GM18858 (cell line): ENCODE measurements around the gene CTNND2.
"Not testable (repeated sequence)": the region's sequence is repeated elsewhere in the genome, so short reads cannot be mapped to it uniquely, and the experiment has no call there.

Experiments
- ATAC-seq: cut with Tn5 transposase; IDR thresholded peaks from one replicate; pipeline ENCODE4 v1.9.1; 2021; ENCODE audit not compliant: unreplicated experiment

Gene CTNND2

DNA sequence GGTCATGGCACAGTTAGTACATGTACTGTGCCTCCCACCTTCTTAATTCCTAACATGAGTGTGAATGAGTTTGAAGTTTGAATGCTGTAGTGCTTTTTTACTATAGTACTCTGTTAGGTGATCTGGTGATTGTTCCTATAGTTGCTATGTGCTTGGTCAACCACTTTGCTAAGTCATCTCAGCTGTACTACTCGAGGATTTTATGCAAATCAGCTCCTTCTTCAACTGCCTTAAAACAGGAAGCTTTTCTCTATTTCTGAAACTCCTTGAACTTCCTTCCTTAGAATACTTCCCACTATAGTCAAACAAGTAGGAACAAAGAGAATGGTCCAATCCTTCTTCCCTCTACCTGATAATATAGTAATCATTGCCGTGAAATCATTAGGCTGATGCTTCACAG is 219.6 kb downstream of the CTNND2 start:
- no peak for ATAC-seq

DNA sequence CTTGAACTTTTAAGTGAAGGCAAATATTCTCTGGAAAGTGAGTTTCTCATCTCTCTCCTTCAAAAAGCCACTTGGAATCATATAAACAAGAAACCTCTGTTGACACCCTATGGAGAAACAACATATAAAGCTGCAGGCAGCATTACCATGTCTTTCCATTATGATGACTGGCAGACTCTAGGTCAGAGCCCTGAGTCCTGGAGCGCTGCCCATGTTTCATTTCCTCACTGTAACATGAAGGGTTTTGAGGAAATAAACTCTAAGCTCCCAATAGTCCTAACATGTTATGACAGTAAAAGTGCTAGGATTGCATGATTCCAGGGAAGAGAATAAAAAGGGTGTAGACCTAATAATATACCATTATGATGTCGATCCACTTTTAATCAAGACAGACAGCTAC is 220.6 kb downstream of the CTNND2 start:
- ATAC-seq, result no peak

- no peak for ATAC-seq
Observed at GRCh38 chr5:11681796-11682195, 222.4 kb downstream of the CTNND2 start.

- ATAC-seq, result no peak
Observed at GRCh38 chr5:11679676-11680075, 224.6 kb downstream of the CTNND2 start.

DNA sequence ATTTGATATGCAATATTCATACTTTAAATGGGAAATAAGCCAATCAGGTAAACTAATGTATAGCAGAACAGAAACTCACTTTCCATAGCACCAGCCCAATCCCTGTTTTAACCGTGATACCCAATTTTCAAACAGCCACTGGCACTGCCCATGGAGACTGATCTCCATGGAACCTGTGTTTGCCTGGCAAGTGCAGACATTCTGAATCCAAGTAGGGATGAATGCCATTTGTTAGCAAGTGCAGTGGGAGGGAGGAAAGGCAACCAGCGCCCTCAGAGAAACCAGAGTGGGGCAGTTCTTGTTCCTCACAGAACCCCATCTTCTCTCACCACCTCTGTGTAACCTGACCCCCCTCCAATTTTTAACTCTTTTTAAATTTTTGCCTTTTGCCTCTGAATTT is 229.1 kb downstream of the CTNND2 start:
- no peak for ATAC-seq

DNA sequence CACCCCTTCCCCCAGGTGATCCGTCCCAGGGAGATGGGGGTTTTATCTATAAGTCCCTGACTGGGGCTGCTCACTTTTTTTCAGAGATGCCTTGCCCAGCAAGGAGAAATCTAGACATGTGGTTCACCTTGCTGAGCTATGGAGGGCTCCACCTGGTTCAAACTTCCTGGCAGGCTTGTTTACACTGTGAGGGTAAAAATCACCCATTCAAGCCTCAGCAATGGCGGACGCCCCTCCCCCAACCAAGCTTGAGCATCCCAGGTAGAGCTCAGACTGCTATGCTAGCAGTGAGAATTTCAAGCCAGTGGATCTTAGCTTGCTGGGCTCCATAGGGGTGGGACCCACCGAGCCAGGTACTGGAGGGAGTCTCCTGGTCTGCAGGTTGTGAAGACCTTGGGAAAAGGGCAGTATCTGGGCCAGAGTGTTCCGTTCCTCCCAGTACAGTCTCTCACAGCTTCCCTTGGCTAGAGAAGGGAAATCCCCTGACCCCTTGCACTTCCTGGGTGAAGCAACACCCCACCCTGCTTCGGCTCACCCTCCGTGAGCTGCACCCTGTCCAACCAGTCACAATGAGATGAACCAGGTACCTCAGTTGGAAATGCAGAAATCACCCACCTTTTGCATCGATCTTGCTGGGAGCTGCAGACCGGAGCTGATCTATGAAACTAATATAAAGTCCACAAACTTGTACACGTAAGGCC is 231.7 kb downstream of the CTNND2 start:
- no peak for ATAC-seq

DNA sequence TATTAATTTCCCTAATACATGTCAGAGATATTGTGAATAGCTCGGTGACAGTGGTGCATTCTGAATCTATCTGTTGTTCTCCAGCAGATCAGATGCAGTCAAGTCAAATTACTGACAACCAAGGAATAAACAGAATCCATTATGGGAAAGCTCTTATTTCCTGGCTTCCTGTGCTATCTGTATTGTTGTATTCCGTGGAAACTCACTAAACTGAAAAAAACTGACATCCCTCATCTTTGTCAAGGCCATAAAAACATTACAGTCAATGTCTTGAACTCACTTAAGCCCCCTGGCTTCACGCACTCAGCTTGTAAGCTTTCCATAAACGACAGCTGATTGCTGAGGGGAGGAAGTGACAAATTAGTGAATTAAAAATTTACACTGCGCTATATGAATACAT is 245.9 kb downstream of the CTNND2 start:
- ATAC-seq, result no peak

DNA sequence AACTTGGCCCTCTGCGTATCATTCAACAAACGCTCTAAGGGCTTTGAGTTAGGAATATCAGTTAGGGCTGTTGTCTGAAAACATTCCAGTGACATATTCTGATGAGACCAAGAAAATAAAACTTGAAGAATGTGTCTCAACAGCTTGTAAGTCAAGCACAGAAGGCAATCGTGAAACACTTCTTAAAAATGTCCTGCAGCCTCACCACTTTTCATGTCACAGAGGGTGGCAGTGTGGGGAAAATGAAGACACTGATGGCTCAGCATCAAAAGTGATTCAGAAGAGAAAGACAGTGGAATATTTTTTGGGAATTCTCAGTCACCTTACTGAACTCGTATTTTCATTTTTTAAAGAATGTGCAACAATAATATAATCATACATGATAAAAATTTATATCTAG is 247.3 kb downstream of the CTNND2 start:
- ATAC-seq, result no peak

DNA sequence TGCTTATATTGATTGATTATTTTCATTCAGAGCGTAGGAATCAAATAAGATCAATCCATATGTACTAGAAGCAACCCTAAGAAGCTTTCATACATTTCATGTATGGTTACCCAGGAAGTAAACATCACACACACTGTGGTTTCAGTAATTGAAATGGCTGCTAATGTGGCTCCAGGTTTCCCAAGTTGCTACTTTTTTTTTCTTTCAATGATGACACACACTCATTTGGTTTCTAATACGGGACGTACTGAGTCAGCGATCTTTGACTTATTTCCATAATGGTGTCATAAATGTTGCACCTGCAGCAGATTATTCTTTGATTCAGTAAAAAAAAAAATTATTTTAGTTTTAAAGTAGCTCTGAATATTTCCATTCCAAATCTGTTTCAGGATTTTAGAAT is 248.6 kb downstream of the CTNND2 start:
- no peak for ATAC-seq

GRCh38 chr5:11650936-11651335 is 253.3 kb downstream of the CTNND2 start:
- ATAC-seq, result no peak

DNA sequence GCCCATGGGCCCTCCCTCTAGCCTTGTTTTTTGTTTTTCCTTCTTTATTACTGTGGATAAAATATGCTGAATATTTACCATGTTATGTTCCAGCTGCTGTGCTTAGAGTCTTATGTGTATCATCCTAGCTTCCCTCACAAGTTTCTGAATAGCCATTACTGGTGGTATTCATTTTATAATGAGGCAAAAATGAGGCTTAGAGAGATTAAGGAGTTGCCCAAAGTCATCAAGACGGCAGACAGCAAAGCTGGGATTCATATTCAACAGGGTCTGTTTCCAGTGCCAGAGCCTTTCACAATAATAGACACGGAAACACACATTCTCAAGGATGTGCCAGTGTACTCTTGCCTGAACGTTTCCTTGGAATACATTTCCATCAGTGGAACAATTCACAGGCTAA is 258.1 kb downstream of the CTNND2 start:
- no peak for ATAC-seq

DNA sequence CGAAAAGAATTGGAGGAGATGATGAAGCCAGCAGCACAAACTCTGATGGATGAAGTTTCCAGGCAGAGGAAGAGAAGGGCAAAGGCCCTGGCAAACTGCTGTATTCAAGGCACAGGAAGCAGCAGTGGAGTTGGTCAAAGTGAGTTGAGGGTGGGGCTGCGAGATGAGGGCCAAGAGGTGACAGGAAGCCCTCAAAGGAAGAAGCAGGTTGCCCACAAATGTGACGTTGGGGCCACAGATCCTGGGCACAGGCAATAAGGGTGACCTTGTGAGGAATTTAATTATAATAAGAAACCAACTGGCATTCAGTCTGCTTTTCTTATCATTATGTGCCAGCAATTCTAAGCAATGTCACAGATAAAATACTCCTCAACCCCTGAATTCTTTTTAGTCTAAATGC is 261.8 kb downstream of the CTNND2 start:
- no peak for ATAC-seq

GRCh38 chr5:11640158-11640873 is 263.9 kb downstream of the CTNND2 start:
- no peak for ATAC-seq

- no peak for ATAC-seq
Observed at GRCh38 chr5:11622785-11623184, 281.5 kb downstream of the CTNND2 start.

DNA sequence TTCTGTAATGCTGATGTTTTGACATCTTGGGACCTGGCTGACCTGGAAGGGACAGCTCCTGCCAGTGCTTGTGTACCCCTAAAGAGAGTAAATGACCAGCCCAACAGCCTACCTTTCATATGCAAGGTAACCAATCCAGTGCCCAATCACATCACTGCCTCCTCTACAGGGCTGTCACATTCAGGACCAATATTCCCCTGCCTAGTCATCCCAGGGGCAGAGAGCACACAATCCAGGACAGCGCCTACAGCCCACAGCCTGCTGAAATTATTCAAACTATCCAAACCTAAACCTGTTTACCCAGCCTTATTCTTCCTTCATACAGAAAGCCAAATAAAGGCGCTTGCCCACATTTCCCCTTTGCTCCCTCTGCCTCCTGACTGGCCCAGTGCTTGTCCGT is 284.1 kb downstream of the CTNND2 start:
- ATAC-seq, result no peak

DNA sequence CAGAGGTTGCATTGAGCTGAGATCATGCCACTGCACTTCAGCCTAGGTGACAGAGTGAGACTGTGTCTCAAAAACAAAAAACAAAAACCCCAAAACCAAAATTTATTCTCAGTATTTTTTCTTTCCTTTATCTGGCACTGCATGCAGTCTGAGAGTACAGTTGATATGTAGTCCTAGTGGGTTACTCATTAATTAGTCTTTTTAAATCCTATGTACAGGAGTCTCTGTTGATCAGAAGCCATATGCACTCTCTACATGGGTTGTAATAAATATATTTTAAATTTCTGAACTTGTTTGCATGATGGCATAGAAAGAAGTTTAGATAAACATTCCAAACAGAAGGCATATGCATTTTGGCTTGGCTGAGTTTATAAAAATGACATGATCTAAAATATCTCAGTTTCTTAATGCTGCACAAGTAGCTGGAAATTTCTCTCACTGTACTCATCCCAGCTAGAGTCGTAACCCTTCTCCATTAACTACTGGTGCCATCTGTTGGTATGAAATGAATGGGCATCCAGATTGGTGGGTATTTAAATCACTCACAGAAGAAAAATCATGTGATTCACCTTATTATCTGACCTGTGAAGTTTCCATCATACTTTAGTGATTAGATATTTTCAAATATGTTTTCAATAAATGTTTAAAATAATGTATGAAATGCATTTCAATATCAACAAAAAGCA is 284.8 kb downstream of the CTNND2 start:
- ATAC-seq, result no peak

DNA sequence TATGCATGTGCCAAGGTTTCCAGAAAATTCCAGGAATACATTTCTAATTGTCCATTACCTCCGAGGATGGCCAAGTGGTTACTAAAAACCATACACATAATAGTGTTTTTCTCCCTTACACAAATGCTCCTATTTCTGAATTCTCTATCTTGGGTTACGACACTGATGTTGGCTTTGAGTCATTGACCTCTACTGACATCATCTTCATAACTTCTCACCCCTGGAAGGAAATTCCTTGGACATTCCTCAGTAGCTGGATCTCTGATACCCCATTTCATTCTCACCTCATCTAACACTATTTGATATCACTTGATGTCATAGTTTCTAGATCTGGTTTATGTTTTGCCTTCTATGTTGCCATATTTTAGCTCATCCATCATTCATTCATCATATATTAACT is 287.2 kb downstream of the CTNND2 start:
- no peak for ATAC-seq

DNA sequence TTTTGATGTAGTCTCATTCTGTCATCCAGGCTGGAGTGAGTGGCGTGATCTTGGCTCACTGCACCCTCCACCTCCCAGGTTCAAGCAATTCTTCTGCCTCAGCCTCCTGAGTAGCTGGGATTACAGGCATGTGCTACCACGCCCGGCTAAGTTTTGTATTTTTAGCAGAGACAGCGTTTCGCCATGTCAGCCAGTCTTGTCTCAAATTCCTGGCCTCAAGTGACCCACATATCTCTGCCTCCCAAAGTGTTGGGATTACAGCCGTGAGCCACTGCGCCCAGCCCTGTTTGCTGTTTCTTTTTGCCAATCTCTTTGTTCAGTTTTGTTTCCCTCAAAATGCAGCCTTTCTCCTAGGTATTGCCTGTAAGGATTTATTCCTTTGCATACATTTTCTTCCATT is 287.6 kb downstream of the CTNND2 start:
- not testable (repeated sequence) for ATAC-seq

GRCh38 chr5:11611011-11611410 is 293.2 kb downstream of the CTNND2 start:
- ATAC-seq, result no peak

DNA sequence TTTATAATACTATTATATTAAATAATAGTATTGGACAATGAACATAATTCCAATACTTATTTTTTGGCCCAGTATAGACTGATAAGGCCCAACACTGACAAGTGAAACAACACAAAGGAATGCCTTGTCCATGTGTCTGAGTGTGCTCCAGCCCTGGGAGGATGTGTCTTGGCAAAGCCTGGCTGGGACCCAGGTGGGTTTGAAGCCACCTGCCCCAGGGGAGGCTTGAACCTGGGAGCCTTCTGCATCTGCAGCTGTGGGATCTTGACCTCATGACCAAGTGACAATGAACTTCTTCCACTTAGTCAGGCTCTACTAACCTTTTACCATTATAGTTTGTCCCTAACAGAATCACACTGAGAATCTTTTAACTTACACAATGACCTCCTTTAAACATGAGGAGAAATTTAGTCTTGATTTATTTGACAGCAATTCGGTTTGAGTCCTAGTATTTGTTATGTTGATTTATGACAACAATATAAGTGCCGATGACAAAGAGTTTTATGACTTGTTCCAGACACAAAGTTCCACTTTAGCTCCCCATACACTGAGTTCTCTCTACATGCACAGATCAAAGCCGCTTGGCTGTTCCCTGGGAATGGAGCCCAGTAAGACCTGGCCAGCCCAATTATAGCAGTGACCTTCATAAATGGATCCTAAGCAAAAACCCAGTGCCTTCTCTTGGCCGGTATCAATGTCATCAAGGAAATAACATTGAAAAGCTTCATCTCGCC is 294.5 kb downstream of the CTNND2 start:
- ATAC-seq, result no peak

DNA sequence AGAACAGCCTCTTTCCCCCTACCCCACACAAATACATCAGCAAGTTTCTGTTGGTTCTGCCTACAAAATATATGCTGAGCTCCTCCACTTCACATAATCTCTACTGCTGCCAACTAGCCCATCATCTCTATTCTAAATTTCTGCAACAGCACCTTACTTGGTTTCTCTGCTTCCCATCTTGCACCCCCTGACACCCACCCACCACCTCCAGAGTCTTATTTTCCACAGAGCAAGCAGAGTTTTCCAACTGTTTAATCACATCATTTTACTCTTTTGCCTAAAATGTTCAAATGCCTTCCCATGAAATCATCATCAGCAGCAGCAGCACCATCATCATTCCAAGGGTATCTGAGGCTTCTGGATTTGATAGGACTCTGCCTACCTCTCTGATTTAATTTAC is 295.7 kb downstream of the CTNND2 start:
- no peak for ATAC-seq
